ENCODE measurements around the gene NIPA2. TPM values are rescaled to one million over a fixed set of nuclear protein-coding genes. Genes with fewer than 3 reads are reported as not detected.

The NIPA2 gene
- total RNA-seq, 4 donors from 2014 or later = 19.3 to 36.8 (median 32.0) TPM

- intact Hi-C loops (cut with DNase I; ENCODE audit: low total_unique reads) = no loop called here
- 0 to 1% methylated on average over 16 of the region's 16 CpGs for WGBS, 2 donors
- no peak for DNase-seq (ENCODE audit: low spot score in 2 of 2)
- H3K4me3 ChIP-seq (ENCODE audit: low read depth, poor library complexity, severe bottlenecking) = peak overlapping the region; percentile 65
- TF ChIP-seq, protein P1, sequence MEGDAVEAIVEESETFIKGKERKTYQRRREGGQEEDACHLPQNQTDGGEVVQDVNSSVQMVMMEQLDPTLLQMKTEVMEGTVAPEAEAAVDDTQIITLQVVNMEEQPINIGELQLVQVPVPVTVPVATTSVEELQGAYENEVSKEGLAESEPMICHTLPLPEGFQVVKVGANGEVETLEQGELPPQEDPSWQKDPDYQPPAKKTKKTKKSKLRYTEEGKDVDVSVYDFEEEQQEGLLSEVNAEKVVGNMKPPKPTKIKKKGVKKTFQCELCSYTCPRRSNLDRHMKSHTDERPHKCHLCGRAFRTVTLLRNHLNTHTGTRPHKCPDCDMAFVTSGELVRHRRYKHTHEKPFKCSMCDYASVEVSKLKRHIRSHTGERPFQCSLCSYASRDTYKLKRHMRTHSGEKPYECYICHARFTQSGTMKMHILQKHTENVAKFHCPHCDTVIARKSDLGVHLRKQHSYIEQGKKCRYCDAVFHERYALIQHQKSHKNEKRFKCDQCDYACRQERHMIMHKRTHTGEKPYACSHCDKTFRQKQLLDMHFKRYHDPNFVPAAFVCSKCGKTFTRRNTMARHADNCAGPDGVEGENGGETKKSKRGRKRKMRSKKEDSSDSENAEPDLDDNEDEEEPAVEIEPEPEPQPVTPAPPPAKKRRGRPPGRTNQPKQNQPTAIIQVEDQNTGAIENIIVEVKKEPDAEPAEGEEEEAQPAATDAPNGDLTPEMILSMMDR (IDR thresholded peaks at IDR 0.05) = no peak
- TF ChIP-seq POLR2A (IDR thresholded peaks at IDR 0.05) = no peak
Observed at GRCh38 chr15:22839046-22839695, 705 bp downstream of the NIPA2 start.

GRCh38 chr15:22844421-22845288 is 6.2 kb downstream of the NIPA2 start:
- intact Hi-C loops (cut with DNase I; ENCODE audit: low total_unique reads) = no loop called here
- no peak for TF ChIP-seq POLR2A (IDR thresholded peaks at IDR 0.05)
- TF ChIP-seq, protein P1 (IDR thresholded peaks at IDR 0.05) = no peak
- H3K4me3 ChIP-seq (ENCODE audit: low read depth, poor library complexity, severe bottlenecking) = no peak overlapping the region
- DNase-seq (ENCODE audit: low spot score in 2 of 2) = no peak
- WGBS, 2 donors = 89 to 90% methylated on average over 19 of the region's 19 CpGs

DNA sequence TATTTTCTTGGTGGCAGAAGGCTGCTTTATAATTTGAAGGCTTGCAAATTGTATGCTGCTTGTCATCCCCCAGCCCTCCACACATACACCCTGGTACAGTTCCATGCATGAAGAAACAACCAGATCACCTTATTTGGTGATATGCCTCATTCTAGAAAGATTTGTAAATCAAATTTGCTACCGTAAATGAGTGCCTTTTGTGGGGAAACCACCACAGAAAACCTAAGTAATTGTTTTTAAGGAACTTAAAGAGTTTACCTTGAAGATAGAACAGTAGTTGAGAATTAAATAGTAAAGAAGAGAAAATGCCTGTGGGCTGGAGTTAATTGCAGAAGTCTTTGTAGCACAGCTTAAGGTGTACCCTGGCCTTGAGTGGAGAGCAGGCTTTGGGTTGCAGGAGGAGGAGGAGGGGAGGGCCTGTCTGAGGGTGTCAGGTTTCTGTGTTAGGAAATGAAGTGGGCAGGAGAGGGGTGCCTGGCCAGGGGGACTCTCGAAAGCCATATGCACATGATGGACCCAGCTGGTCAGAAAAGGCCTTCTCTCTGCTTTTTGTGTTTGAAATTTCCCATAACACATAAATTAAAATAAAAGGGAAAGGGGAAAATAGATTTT is 6.9 kb downstream of the NIPA2 start:
- DNase-seq (ENCODE audit: low spot score in 2 of 2) = no peak
- H3K4me3 ChIP-seq (ENCODE audit: low read depth, poor library complexity, severe bottlenecking) = no peak overlapping the region
- intact Hi-C loops (cut with DNase I; ENCODE audit: low total_unique reads) = no loop called here
- 71 to 73% methylated on average over 2 of the region's 2 CpGs for WGBS, 2 donors
- TF ChIP-seq POLR2A (IDR thresholded peaks at IDR 0.05) = no peak
- TF ChIP-seq, protein P1 (IDR thresholded peaks at IDR 0.05) = no peak

GRCh38 chr15:22846073-22846472 is 7.6 kb downstream of the NIPA2 start:
- WGBS, 2 donors = 89 to 93% methylated on average over 6 of the region's 6 CpGs
- intact Hi-C loops (cut with DNase I; ENCODE audit: low total_unique reads) = no loop called here
- H3K4me3 ChIP-seq (ENCODE audit: low read depth, poor library complexity, severe bottlenecking) = no peak overlapping the region
- DNase-seq (ENCODE audit: low spot score in 2 of 2) = no peak
- TF ChIP-seq POLR2A (IDR thresholded peaks at IDR 0.05) = no peak
- TF ChIP-seq, protein P1 (IDR thresholded peaks at IDR 0.05) = no peak

DNA sequence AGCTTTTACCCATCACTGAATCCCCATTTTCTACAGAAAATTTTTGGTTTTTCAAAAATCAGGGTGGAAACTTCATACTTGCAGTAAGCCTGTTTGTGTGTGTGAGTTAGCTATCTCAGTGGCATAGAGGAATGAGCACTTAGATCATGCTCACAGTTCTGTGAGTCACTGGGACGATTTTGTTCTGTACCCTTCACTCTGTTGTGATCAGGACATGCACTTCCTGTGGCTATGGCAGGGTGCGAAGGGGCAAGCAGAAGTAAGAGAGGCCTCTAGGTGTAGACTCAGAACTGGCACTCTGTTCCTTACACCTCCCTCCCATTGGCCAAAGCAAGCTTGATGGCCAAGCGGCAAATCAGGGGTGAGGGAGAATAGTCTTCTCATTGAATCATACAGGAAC is 11.6 kb downstream of the NIPA2 start:
- DNase-seq (ENCODE audit: low spot score in 2 of 2) = no peak
- intact Hi-C loops (cut with DNase I; ENCODE audit: low total_unique reads) = no loop called here
- no peak overlapping the region for H3K4me3 ChIP-seq (ENCODE audit: low read depth, poor library complexity, severe bottlenecking)
- 91 to 93% methylated on average over 3 of the region's 3 CpGs for WGBS, 2 donors
- TF ChIP-seq POLR2A (IDR thresholded peaks at IDR 0.05) = no peak
- TF ChIP-seq, protein P1 (IDR thresholded peaks at IDR 0.05) = no peak

Measured in lower leg skin (tissue), 4 donors.